Measurements from ENCODE around the gene HS3ST6.
"Not testable (repeated sequence)": the region's sequence is repeated elsewhere in the genome, so short reads cannot be mapped to it uniquely, and the experiment has no call there.

The HS3ST6 gene

GRCh38 chr16:1926271-1926670 is 8.1 kb upstream of the HS3ST6 start:
- no peak for DNase-seq (ENCODE audit: low read depth in 2 of 2)

GRCh38 chr16:1924095-1924494 is 5.9 kb upstream of the HS3ST6 start:
- no peak for DNase-seq (ENCODE audit: low read depth in 2 of 2)

GRCh38 chr16:1923299-1924034 is 5.3 kb upstream of the HS3ST6 start:
- no peak for DNase-seq (ENCODE audit: low read depth in 2 of 2)

GRCh38 chr16:1922357-1922756 is 4.1 kb upstream of the HS3ST6 start:
- no peak for DNase-seq (ENCODE audit: low read depth in 2 of 2)

GRCh38 chr16:1920727-1921171 is 2.5 kb upstream of the HS3ST6 start:
- DNase-seq (ENCODE audit: low read depth in 2 of 2) = no peak

GRCh38 chr16:1920122-1920521 is 1.9 kb upstream of the HS3ST6 start:
- not testable (repeated sequence) for DNase-seq (ENCODE audit: low read depth in 2 of 2)

GRCh38 chr16:1919327-1919998 is 1.2 kb upstream of the HS3ST6 start:
- DNase-seq (ENCODE audit: low read depth in 2 of 2) = no peak

- no peak for DNase-seq (ENCODE audit: low read depth in 2 of 2)
Measured at GRCh38 chr16:1917665-1918350, 407 bp downstream of the HS3ST6 start.

- DNase-seq (ENCODE audit: low read depth in 2 of 2) = no peak
Measured at GRCh38 chr16:1917056-1917664, 1.1 kb downstream of the HS3ST6 start.

- DNase-seq (ENCODE audit: low read depth in 2 of 2) = no peak
Measured at GRCh38 chr16:1916640-1916990, 1.6 kb downstream of the HS3ST6 start.

GRCh38 chr16:1915732-1916639 is 2.2 kb downstream of the HS3ST6 start:
- no peak for DNase-seq (ENCODE audit: low read depth in 2 of 2)

GRCh38 chr16:1914988-1915387 is 3.2 kb downstream of the HS3ST6 start:
- no peak for DNase-seq (ENCODE audit: low read depth in 2 of 2)

GRCh38 chr16:1914084-1914608 is 4.1 kb downstream of the HS3ST6 start:
- DNase-seq (ENCODE audit: low read depth in 2 of 2) = no peak

GRCh38 chr16:1913327-1914083 is 4.7 kb downstream of the HS3ST6 start:
- DNase-seq (ENCODE audit: low read depth in 2 of 2) = no peak

GRCh38 chr16:1912215-1912543 is 6.0 kb downstream of the HS3ST6 start:
- DNase-seq (ENCODE audit: low read depth in 2 of 2) = no peak

GRCh38 chr16:1911467-1912214 is 6.6 kb downstream of the HS3ST6 start:
- no peak for DNase-seq (ENCODE audit: low read depth in 2 of 2)

GRCh38 chr16:1909561-1910231 is 8.5 kb downstream of the HS3ST6 start:
- DNase-seq (ENCODE audit: low read depth in 2 of 2) = no peak

GRCh38 chr16:1908983-1909382 is 9.2 kb downstream of the HS3ST6 start:
- DNase-seq (ENCODE audit: low read depth in 2 of 2) = no peak

- DNase-seq (ENCODE audit: low read depth in 2 of 2) = no peak
Measured at GRCh38 chr16:1908184-1908583, 10.0 kb downstream of the HS3ST6 start.
